ENCODE measurements around the gene KRTAP10-12. TPM values are rescaled to one million over a fixed set of nuclear protein-coding genes. Genes with fewer than 3 reads are reported as not detected.

The KRTAP10-12 gene
- total and polyA plus RNA-seq, 2 experiments from 2014 or later, result not detected

DNA sequence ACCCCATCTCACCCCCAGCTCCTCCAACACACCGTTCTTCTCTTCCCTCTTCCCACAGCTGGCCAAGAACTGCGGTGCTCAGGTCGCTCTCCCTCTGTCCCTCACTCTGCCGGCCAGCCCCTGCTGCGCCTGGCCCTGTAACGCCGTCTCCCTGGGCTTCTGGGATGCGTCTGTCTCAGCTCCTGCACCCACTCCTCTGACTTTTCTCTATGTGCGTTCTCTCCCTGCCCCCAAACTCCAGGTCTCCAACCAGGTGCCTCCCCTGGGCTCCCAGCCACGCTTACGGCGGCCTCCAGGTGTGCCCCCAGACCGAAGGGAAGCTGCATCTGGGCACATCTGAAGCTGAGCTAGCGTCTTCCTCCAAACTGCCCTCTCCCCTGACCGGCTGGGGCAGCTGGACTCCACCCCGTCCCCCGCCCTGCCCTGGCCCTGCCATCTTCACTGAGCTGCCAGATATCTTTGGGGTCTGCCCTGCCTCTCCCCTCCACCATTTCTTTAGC, 2.6 kb downstream of the KRTAP10-12 start:
- H3K9me3 ChIP-seq (ENCODE audit: low read depth), result no peaks in the 10 kb centered on the region
- H4K20me1 ChIP-seq (ENCODE audit: insufficient read depth, poor library complexity, severe bottlenecking), result no peaks in the 10 kb centered on the region
- H2AFZ ChIP-seq, result no peak overlapping the region
- no peaks in the 10 kb centered on the region for H3K36me3 ChIP-seq (replicated peaks; ENCODE audit: insufficient read depth, low read depth)
- H3K4me1 ChIP-seq (ENCODE audit: insufficient read depth), result peaks cover 3% of the 10 kb centered on the region
- DNase-seq (ENCODE audit: low spot score), result no peak
- no peak overlapping the region for H3K27ac ChIP-seq
- WGBS (ENCODE audit: low lambda C conversion rate, missing lambda C conversion rate), result 73% methylated on average over 12 of the region's 17 CpGs
- no peak overlapping the region for H3K4me3 ChIP-seq
- no peaks in the 10 kb centered on the region for H3K9me2 ChIP-seq (replicated peaks; ENCODE audit: insufficient read depth)
- TF ChIP-seq EZH2 (IDR thresholded peaks at IDR 0.05; ENCODE audit: borderline replicate concordance), result no peak
- TF ChIP-seq EZH2phosphoT487 (IDR thresholded peaks at IDR 0.05; ENCODE audit: low read depth, severe bottlenecking, unreplicated experiment), result no peak
- TF ChIP-seq, protein P1, sequence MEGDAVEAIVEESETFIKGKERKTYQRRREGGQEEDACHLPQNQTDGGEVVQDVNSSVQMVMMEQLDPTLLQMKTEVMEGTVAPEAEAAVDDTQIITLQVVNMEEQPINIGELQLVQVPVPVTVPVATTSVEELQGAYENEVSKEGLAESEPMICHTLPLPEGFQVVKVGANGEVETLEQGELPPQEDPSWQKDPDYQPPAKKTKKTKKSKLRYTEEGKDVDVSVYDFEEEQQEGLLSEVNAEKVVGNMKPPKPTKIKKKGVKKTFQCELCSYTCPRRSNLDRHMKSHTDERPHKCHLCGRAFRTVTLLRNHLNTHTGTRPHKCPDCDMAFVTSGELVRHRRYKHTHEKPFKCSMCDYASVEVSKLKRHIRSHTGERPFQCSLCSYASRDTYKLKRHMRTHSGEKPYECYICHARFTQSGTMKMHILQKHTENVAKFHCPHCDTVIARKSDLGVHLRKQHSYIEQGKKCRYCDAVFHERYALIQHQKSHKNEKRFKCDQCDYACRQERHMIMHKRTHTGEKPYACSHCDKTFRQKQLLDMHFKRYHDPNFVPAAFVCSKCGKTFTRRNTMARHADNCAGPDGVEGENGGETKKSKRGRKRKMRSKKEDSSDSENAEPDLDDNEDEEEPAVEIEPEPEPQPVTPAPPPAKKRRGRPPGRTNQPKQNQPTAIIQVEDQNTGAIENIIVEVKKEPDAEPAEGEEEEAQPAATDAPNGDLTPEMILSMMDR (IDR thresholded peaks at IDR 0.05; ENCODE audit: poor library complexity), result no peak
- no peak overlapping the region for H3K4me2 ChIP-seq
- no peaks in the 10 kb centered on the region for H3K79me2 ChIP-seq
- peaks cover 41% of the 10 kb centered on the region for H3K27me3 ChIP-seq

DNA sequence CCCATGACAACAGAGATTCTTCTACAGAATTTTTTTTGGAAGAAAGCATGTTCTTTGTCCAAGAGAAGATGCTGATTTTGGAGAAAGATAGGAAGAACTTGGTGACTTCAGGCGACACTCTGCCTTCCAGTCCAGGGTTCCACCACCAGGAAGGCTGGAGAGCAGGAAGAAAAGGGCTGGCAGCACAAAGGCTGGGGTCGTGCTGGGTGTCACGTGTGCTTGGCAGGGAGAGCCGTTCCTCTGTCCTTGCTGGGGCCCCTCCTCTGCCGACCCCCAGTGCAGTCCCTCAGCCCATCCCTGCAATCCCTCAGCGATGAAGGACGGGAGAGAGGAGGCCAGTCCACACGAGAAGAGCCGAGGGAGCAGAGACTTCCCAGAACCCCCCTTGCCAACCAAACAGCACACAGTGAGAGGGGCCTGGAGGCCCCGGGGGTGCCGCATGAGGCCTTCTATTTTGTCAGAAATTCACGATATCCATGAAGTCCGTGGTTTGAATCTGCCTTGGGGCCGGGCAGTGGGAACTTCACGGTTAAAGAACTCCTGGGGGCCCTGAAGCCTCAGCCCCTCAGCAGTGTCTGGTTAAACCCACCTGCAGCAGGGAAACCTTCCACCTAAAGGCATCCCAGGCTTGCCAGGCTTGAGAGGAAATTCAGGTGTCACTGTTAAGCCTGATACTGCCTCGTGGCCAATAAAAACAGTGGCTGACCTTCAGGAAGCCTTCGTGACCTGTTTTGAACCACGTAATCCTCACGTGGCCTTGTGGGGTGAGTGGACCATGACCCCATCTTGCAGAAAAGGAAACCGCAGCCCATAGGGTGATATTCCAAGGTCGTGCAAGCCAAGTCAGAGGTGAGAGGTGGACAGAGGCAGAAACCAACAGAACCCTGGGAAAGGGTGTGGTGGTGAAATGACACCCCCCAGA, 3.4 kb downstream of the KRTAP10-12 start:
- 69% methylated on average over 21 of the region's 21 CpGs for WGBS (ENCODE audit: low lambda C conversion rate, missing lambda C conversion rate)
- Histone ChIP-seq H3K9me3 (ENCODE audit: low read depth) (no peaks in the 10 kb centered on the region), H3K4me3 (no peak overlapping the region), H3K4me2 (no peak overlapping the region), H4K20me1 (ENCODE audit: insufficient read depth, poor library complexity, severe bottlenecking) (no peaks in the 10 kb centered on the region), H3K27me3 (peaks cover 48% of the 10 kb centered on the region), H3K79me2 (no peaks in the 10 kb centered on the region), H2AFZ (no peak overlapping the region), H3K4me1 (ENCODE audit: insufficient read depth) (peaks cover 3% of the 10 kb centered on the region), H3K36me3 (replicated peaks; ENCODE audit: insufficient read depth, low read depth) (no peaks in the 10 kb centered on the region), H3K27ac (no peak overlapping the region), H3K9me2 (replicated peaks; ENCODE audit: insufficient read depth) (no peaks in the 10 kb centered on the region)
- DNase-seq (ENCODE audit: low spot score), result no peak
- TF ChIP-seq EZH2 (IDR thresholded peaks at IDR 0.05; ENCODE audit: borderline replicate concordance), result no peak
- TF ChIP-seq EZH2phosphoT487 (IDR thresholded peaks at IDR 0.05; ENCODE audit: low read depth, severe bottlenecking, unreplicated experiment), result no peak
- TF ChIP-seq, protein P1 (IDR thresholded peaks at IDR 0.05; ENCODE audit: poor library complexity), result no peak

DNA sequence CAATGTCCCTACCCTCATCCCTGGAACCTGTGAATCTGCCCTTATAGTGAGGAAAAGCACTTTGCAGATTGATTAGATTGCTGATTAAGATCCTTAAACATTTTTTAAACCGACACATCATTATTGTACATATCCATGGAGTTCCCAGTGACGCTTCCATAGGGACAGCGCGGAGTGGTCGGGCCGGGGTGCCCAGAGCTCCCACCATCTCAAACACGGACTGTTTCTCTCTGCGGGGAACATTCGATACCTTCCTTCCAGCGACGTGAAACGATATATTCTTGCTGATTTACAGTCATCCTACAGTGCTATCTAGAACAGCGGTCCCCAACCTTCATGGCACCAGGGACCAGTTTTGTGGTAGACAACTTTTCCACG, 4.0 kb downstream of the KRTAP10-12 start:
- H3K36me3 ChIP-seq (replicated peaks; ENCODE audit: insufficient read depth, low read depth), result no peaks in the 10 kb centered on the region
- H3K27me3 ChIP-seq, result peaks cover 53% of the 10 kb centered on the region
- no peaks in the 10 kb centered on the region for H4K20me1 ChIP-seq (ENCODE audit: insufficient read depth, poor library complexity, severe bottlenecking)
- no peak overlapping the region for H3K4me3 ChIP-seq
- peaks cover 3% of the 10 kb centered on the region for H3K4me1 ChIP-seq (ENCODE audit: insufficient read depth)
- DNase-seq (ENCODE audit: low spot score), result no peak
- H3K27ac ChIP-seq, result no peak overlapping the region
- no peaks in the 10 kb centered on the region for H3K9me2 ChIP-seq (replicated peaks; ENCODE audit: insufficient read depth)
- H3K79me2 ChIP-seq, result no peaks in the 10 kb centered on the region
- H2AFZ ChIP-seq, result no peak overlapping the region
- WGBS (ENCODE audit: low lambda C conversion rate, missing lambda C conversion rate), result 86% methylated on average over 14 of the region's 14 CpGs
- H3K4me2 ChIP-seq, result no peak overlapping the region
- H3K9me3 ChIP-seq (ENCODE audit: low read depth), result no peaks in the 10 kb centered on the region
- TF ChIP-seq EZH2phosphoT487 (IDR thresholded peaks at IDR 0.05; ENCODE audit: low read depth, severe bottlenecking, unreplicated experiment) (no peak), EZH2 (IDR thresholded peaks at IDR 0.05; ENCODE audit: borderline replicate concordance) (no peak)
- TF ChIP-seq, protein P1 (IDR thresholded peaks at IDR 0.05; ENCODE audit: poor library complexity), result no peak
